Astrocyte of the spinal cord (primary cell): ENCODE results near the gene PROM2.

ENCODE experiments used
- DNase-seq: peaks from one replicate; pipeline ENCODE4 v3.0.0; 2011; ENCODE audit warnings: low read depth, low spot score
- H3K4me3 ChIP-seq: 2 replicates; pipeline ENCODE4 v1.5.1; 2011; ENCODE audit warnings: low read depth, mild to moderate bottlenecking, low read length, moderate library complexity
- CTCF ChIP-seq: IDR thresholded peaks from 2 replicates; pipeline ENCODE4 v1.5.1; 2012; ENCODE audit warnings: low read depth, mild to moderate bottlenecking, low read length, inconsistent platforms
- in situ Hi-C: cut with HindIII; loops from 2 replicates; pipeline ENCODE4 v1.10.0; 2017; ENCODE audit warnings: low sequenced_read_pairs

Gene PROM2

GRCh38 chr2:95292623-95293260, 18.5 kb downstream of the PROM2 start:
- no peak for DNase-seq
- in situ Hi-C loops: no loop called here
- H3K4me3 ChIP-seq: no peak overlapping the region
- no peak for TF ChIP-seq CTCF

GRCh38 chr2:95294579-95295250, 20.5 kb downstream of the PROM2 start:
- in situ Hi-C loops: no loop called here
- no peak for TF ChIP-seq CTCF
- H3K4me3 ChIP-seq: no peak overlapping the region
- DNase-seq: no peak

- TF ChIP-seq CTCF: no peak
- in situ Hi-C loops: no loop called here
- H3K4me3 ChIP-seq: no peak overlapping the region
These were observed 21.1 kb downstream of the PROM2 start for GRCh38 chr2:95295376-95295775.

GRCh38 chr2:95296011-95296410, 21.8 kb downstream of the PROM2 start:
- H3K4me3 ChIP-seq: no peak overlapping the region
- in situ Hi-C loops: no loop called here
- no peak for DNase-seq
- TF ChIP-seq CTCF: no peak

More at GRCh38 chr2:95295376-95295775, 21.1 kb downstream of the PROM2 start:
- DNase-seq: no peak

- H3K4me3 ChIP-seq: no peak within 1 kb of the TSS
- no peak for TF ChIP-seq CTCF
- in situ Hi-C loops: no loop called here
These were observed 22.7 kb downstream of the PROM2 start, which contains the start of gene KCNIP3 for GRCh38 chr2:95296880-95297487. KCNIP3 (plus strand) TSS chr2:95297347; CDS start chr2:95297439, 92 bp downstream.

GRCh38 chr2:95297639-95298395, 23.6 kb downstream of the PROM2 start:
- DNase-seq: no peak
- no peak for TF ChIP-seq CTCF
- in situ Hi-C loops: no loop called here
- no peak overlapping the region for H3K4me3 ChIP-seq

More at GRCh38 chr2:95296880-95297487, 22.7 kb downstream of the PROM2 start, which contains the start of gene KCNIP3:
- no peak for DNase-seq
